SU-DHL-6 (cell line): ENCODE data around the gene SULT1C4.

ENCODE experiments used
- EZH2phosphoT487 ChIP-seq: fragments of 200-600 bp; sonication (generic), shearing (Covaris generic); conservative IDR thresholded peaks from 2 replicates; pipeline ENCODE4 v1.6.1; 2018; ENCODE audit warnings: mild to moderate bottlenecking, antibody characterized with exemption, low read length, moderate library complexity, mixed read lengths
- TF ChIP-seq, protein P1 (sequence below): fragments of 200-600 bp; sonication (generic); IDR thresholded peaks from one replicate; pipeline ENCODE4 v1.5.1; 2017; ENCODE audit warnings: antibody characterized with exemption, mild to moderate bottlenecking, low read length, moderate library complexity; ENCODE audit not compliant: insufficient read depth, poor library complexity, severe bottlenecking

DNA sequence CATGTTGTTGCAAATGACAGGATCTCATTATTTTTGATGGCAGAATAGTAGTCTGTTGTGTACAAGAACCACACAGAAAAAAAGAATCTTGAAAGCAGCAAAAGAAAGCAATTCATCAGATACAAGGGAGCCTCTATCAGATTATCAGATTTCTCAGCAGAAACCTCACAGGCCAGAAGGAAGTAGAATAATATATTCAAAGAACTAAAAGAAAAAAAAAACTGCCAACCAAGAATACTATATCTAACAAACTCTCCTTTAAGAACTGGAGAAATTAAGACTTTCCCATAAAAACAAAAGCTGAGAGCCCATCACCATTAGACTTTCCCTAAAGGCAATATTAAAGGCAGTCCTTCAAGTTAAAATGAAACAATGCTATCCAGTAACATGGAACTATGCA lies 15.4 kb downstream of the SULT1C4 start:
- TF ChIP-seq, protein P1, sequence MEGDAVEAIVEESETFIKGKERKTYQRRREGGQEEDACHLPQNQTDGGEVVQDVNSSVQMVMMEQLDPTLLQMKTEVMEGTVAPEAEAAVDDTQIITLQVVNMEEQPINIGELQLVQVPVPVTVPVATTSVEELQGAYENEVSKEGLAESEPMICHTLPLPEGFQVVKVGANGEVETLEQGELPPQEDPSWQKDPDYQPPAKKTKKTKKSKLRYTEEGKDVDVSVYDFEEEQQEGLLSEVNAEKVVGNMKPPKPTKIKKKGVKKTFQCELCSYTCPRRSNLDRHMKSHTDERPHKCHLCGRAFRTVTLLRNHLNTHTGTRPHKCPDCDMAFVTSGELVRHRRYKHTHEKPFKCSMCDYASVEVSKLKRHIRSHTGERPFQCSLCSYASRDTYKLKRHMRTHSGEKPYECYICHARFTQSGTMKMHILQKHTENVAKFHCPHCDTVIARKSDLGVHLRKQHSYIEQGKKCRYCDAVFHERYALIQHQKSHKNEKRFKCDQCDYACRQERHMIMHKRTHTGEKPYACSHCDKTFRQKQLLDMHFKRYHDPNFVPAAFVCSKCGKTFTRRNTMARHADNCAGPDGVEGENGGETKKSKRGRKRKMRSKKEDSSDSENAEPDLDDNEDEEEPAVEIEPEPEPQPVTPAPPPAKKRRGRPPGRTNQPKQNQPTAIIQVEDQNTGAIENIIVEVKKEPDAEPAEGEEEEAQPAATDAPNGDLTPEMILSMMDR, result no peak
- no peak for TF ChIP-seq EZH2phosphoT487
